ENCODE measurements around the gene KRT12. TPM values are rescaled to one million over a fixed set of nuclear protein-coding genes. Genes with fewer than 3 reads are reported as not detected.

KRT12 gene
- total RNA-seq (not detected in 2 replicates), polyA plus RNA-seq (not detected in 2 replicates)

GRCh38 chr17:40866838-40867237 lies at the start of gene KRT12:
KRT12 (minus strand) TSS chr17:40867223; CDS start chr17:40867186, 37 bp downstream.
- Histone ChIP-seq H3K36me3 (no peaks in the 10 kb centered on the region), H3K27ac (no peak within 1 kb of the TSS), H3K9me3 (ENCODE audit: low read depth) (no peaks in the 10 kb centered on the region), H3K4me3 (no peak within 1 kb of the TSS), H3K4me1 (ENCODE audit: low read depth) (no peaks in the 10 kb centered on the region), H3K27me3 (peaks cover 5% of the 10 kb centered on the region)
- TF ChIP-seq CTCF (IDR thresholded peaks at IDR 0.05; ENCODE audit: low read depth, low read length) = no peak
- no peak for DNase-seq (ENCODE audit: low read depth in 1 of 2, low spot score in 1 of 2)

- no peak for TF ChIP-seq CTCF (IDR thresholded peaks at IDR 0.05; ENCODE audit: low read depth, low read length)
- H3K4me1 ChIP-seq (ENCODE audit: low read depth) = peaks cover 4% of the 10 kb centered on the region
- no peak for DNase-seq (ENCODE audit: low read depth in 1 of 2, low spot score in 1 of 2)
- no peaks in the 10 kb centered on the region for H3K9me3 ChIP-seq (ENCODE audit: low read depth)
- H3K36me3 ChIP-seq = no peaks in the 10 kb centered on the region
- peaks cover 40% of the 10 kb centered on the region for H3K27me3 ChIP-seq
- no peak overlapping the region for H3K27ac ChIP-seq
- H3K4me3 ChIP-seq = no peak overlapping the region
Measured at GRCh38 chr17:40916366-40916765, 49.3 kb upstream of the KRT12 start.

GRCh38 chr17:40915721-40916256 lies 48.8 kb upstream of the KRT12 start:
- no peak for TF ChIP-seq CTCF (IDR thresholded peaks at IDR 0.05; ENCODE audit: low read depth, low read length)
- peaks cover 46% of the 10 kb centered on the region for H3K27me3 ChIP-seq
- no peak overlapping the region for H3K27ac ChIP-seq
- DNase-seq (ENCODE audit: low read depth in 1 of 2, low spot score in 1 of 2) = no peak
- no peaks in the 10 kb centered on the region for H3K36me3 ChIP-seq
- no peaks in the 10 kb centered on the region for H3K9me3 ChIP-seq (ENCODE audit: low read depth)
- peaks cover 4% of the 10 kb centered on the region for H3K4me1 ChIP-seq (ENCODE audit: low read depth)
- H3K4me3 ChIP-seq = no peak overlapping the region

- peaks cover 48% of the 10 kb centered on the region for H3K27me3 ChIP-seq
- H3K36me3 ChIP-seq = no peaks in the 10 kb centered on the region
- H3K4me1 ChIP-seq (ENCODE audit: low read depth) = peaks cover 4% of the 10 kb centered on the region
- H3K4me3 ChIP-seq = no peak overlapping the region
- H3K9me3 ChIP-seq (ENCODE audit: low read depth) = no peaks in the 10 kb centered on the region
- no peak overlapping the region for H3K27ac ChIP-seq
- peak in 1 of 2 donors; percentile 68 for DNase-seq (ENCODE audit: low read depth in 1 of 2, low spot score in 1 of 2)
- no peak for TF ChIP-seq CTCF (IDR thresholded peaks at IDR 0.05; ENCODE audit: low read depth, low read length)
Measured at GRCh38 chr17:40915199-40915661, 48.2 kb upstream of the KRT12 start.

- TF ChIP-seq CTCF (IDR thresholded peaks at IDR 0.05; ENCODE audit: low read depth, low read length) = no peak
- no peaks in the 10 kb centered on the region for H3K9me3 ChIP-seq (ENCODE audit: low read depth)
- no peak overlapping the region for H3K27ac ChIP-seq
- DNase-seq (ENCODE audit: low read depth in 1 of 2, low spot score in 1 of 2) = no peak
- peaks cover 4% of the 10 kb centered on the region for H3K4me1 ChIP-seq (ENCODE audit: low read depth)
- H3K27me3 ChIP-seq = peaks cover 45% of the 10 kb centered on the region
- no peaks in the 10 kb centered on the region for H3K36me3 ChIP-seq
- no peak overlapping the region for H3K4me3 ChIP-seq
Measured at GRCh38 chr17:40914075-40914855, 47.2 kb upstream of the KRT12 start.
